Central memory CD8-positive, alpha-beta T cell (primary cell): ENCODE measurements around the gene TSPAN16.

Source experiments
- ATAC-seq: fragments of 150-1000 bp; cut with Tn5 transposase; replicated peaks from 2 replicates; pipeline ENCODE4 v1.10.0; 2022; ENCODE audit warnings: mild to moderate bottlenecking, moderate FRiP score, moderate number of reproducible peaks; ENCODE audit not compliant: poor library complexity, severe bottlenecking; ENCODE audit errors: extremely low read depth
- DNase-seq, 2 donors: peaks; one replicate each; pipeline ENCODE4 v3.0.0; 2021; ENCODE audit warnings: low spot score in 2 of 2
- H3K27ac Mint-ChIP-seq: one replicate; pipeline ENCODE4 v1.8.0; 2022; ENCODE audit warnings: low read depth, mild to moderate bottlenecking, moderate library complexity, mixed read lengths
- H3K27me3 Mint-ChIP-seq: one replicate; pipeline ENCODE4 v1.8.0; 2022; ENCODE audit warnings: mixed read lengths
- H3K36me3 Mint-ChIP-seq: one replicate; pipeline ENCODE4 v1.8.0; 2022; ENCODE audit warnings: mild to moderate bottlenecking, moderate library complexity, mixed read lengths; ENCODE audit not compliant: insufficient read depth
- H3K4me1 Mint-ChIP-seq: one replicate; pipeline ENCODE4 v1.8.0; 2022; ENCODE audit warnings: mixed read lengths
- H3K4me3 Mint-ChIP-seq: one replicate; pipeline ENCODE4 v1.8.0; 2022; ENCODE audit warnings: mild to moderate bottlenecking, moderate library complexity, mixed read lengths
- H3K9me3 Mint-ChIP-seq: one replicate; pipeline ENCODE4 v1.8.0; 2022; ENCODE audit warnings: mixed read lengths

TSPAN16 gene

DNA sequence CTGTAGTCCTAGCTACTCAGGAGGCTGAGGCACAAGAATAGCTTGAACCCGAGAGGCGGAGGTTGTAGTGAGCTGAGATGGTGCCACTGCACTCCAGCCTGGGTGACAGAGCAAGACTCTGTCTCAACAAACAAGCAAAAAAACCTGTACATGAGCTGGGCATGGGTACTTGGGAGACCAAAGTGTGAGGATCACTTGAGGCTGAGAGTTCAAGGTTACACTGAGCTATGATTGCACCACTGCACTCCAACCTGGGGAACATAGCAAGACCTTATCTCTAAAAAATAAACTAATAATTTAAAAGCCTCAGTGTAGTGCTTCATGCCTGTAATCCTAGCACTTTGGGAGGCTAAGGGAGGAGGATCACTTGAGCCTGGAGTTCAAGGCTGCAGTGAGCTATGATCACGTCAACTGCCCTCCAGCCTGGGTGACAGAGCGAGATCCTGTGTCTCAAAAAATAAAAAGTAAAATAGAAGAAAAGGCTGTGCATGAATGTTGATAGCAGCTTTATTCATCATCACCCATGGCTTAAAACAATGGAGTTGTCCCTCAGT, 21.4 kb upstream of the TSPAN16 start:
- H3K4me1 Mint-ChIP-seq, result peaks cover 3% of the 10 kb centered on the region
- DNase-seq (no peak), ATAC-seq (no peak)
- peaks cover 2% of the 10 kb centered on the region for H3K9me3 Mint-ChIP-seq
- H3K27ac Mint-ChIP-seq, result no peak overlapping the region
- H3K27me3 Mint-ChIP-seq, result peaks cover 37% of the 10 kb centered on the region
- H3K36me3 Mint-ChIP-seq, result no peaks in the 10 kb centered on the region
- no peak overlapping the region for H3K4me3 Mint-ChIP-seq

DNA sequence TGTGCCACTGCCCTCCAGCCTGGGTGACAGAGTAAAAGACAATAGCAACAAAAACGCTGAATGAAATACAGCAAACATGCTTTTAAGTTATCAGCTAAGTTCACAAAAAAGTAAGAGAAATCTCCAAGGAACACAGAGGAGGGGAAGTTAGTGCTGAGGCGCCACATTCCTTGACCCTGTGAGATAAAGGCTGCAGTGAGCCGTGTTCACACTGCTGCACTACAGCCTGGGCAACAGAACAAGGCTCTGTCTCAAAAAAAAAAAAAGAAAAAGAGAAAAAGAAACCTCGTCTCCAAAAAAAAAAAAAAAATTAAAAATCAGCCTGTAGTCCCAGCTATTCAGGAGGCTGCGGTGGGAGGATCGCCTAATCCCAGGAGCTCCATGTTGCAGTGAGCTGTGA, 17.3 kb upstream of the TSPAN16 start:
- peaks cover 12% of the 10 kb centered on the region for H3K4me1 Mint-ChIP-seq

DNA sequence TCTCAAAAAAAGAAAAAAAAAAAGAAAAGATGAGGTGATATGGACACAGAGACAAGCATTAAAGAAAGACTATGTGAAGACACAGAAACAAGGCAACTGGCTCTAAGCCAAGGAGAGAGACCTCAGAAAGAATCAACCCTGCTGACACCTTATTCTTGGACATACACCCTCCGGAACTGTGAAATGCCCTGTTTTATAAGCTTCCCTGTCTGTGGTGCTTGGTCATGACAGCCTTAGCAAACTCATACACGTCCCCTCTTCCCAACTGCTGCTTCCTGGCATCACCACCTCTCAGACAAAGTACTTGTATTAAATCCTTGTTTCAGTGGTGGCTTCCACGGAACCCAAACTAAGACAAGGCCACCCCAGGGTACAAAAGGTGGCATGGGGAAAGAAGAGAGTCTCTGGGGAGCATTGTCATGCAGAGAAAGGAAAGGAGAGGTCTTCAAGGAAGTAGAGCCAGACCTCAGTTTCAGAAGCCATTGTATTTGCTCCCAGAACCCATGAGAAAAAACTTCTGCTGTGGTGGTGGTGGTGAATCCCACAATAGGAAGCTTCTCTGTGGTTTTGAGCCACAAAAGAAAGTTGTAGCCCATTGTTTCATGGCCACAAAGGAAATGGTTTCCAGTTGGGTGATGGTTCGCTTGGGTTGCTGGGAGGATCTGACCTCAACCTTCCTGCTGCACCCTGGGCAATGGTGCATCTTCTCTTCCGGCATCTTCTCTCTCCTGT, 16.3 kb upstream of the TSPAN16 start:
- peaks cover 5% of the 10 kb centered on the region for H3K36me3 Mint-ChIP-seq
- peaks cover 12% of the 10 kb centered on the region for H3K4me1 Mint-ChIP-seq
- peak overlapping the region; percentile 17 for H3K4me3 Mint-ChIP-seq
- H3K27ac Mint-ChIP-seq, result peak overlapping the region; percentile 76
- H3K9me3 Mint-ChIP-seq, result peaks cover 5% of the 10 kb centered on the region
- peaks cover 35% of the 10 kb centered on the region for H3K27me3 Mint-ChIP-seq
- peak in 1 of 2 donors; percentile 49 for DNase-seq
- peak; percentile 88 for ATAC-seq

More for the DNA sequence above, 17.3 kb upstream of the TSPAN16 start:
- Mint-ChIP-seq H3K36me3 (peaks cover 5% of the 10 kb centered on the region), H3K27ac (no peak overlapping the region), H3K9me3 (peaks cover 5% of the 10 kb centered on the region), H3K4me3 (no peak overlapping the region), H3K27me3 (peaks cover 42% of the 10 kb centered on the region)
- ATAC-seq (no peak), DNase-seq (no peak)

DNA sequence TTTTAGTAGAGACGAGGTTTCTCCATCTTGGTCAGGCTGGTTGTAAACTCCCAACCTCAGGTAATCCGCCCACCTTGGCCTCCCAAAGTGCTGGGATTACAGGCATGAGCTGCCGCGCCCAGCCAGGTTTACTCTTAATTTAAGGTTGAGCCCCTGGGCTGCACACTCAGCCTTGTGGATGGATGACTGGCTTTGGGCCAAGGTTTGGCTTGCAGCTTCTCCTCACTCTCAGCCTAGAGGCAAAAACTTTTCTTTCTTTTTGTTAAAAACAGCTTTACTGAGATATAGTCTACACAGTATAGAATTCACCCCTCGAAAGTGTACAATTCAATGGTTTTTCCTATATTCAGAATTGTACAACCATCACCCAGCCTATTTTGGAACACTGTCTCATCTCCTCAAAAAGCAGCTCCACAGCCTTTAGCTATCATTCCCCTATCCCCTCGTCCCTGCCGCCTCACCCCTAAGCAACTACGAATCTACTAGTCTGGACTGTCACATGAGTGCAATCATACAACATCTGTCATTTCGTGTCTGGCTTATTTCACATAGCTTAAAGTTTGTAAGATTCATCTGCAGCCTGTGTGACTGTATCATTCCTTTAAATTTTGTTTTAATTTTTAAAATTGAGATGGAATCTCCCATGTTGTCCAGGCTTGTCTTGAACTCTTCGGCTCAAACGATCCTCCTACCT, 14.5 kb upstream of the TSPAN16 start:
- peaks cover 5% of the 10 kb centered on the region for H3K9me3 Mint-ChIP-seq
- peaks cover 5% of the 10 kb centered on the region for H3K36me3 Mint-ChIP-seq
- H3K27ac Mint-ChIP-seq, result no peak overlapping the region
- peaks cover 26% of the 10 kb centered on the region for H3K27me3 Mint-ChIP-seq
- ATAC-seq, result no peak
- peaks cover 12% of the 10 kb centered on the region for H3K4me1 Mint-ChIP-seq
- DNase-seq, result no peak
- H3K4me3 Mint-ChIP-seq, result no peak overlapping the region

DNA sequence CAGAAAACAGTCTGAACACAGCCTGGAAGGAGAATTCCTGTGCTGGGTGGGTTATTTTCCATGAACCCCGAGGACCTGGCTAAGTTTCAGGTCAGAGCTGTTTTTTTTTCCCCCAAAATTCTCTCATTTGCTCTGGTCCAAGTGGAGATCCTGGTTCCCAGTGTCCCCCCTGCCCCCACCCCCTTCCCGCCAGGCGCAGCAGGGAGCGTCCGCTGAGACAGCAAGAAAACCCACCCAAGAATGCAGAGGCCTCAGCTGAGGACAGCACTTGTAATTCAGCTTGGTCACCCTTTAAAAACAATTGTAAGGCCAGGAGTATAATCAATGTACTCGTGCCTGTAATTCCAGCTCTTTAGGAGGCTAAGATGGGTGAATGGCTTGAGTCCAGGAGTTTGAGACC, 11.4 kb upstream of the TSPAN16 start:
- no peak for DNase-seq
- Mint-ChIP-seq H3K4me1 (peaks cover 10% of the 10 kb centered on the region), H3K4me3 (no peak overlapping the region), H3K9me3 (peaks cover 4% of the 10 kb centered on the region), H3K27ac (no peak overlapping the region), H3K27me3 (peaks cover 39% of the 10 kb centered on the region), H3K36me3 (peaks cover 5% of the 10 kb centered on the region)
- ATAC-seq, result no peak

- ATAC-seq, result no peak
- H3K4me3 Mint-ChIP-seq, result no peak overlapping the region
- H3K27me3 Mint-ChIP-seq, result peaks cover 39% of the 10 kb centered on the region
- H3K36me3 Mint-ChIP-seq, result no peaks in the 10 kb centered on the region
- no peak overlapping the region for H3K27ac Mint-ChIP-seq
- peaks cover 4% of the 10 kb centered on the region for H3K4me1 Mint-ChIP-seq
- no peaks in the 10 kb centered on the region for H3K9me3 Mint-ChIP-seq
- no peak for DNase-seq
Observed at GRCh38 chr19:11286312-11286974, 9.5 kb upstream of the TSPAN16 start.

- no peaks in the 10 kb centered on the region for H3K4me1 Mint-ChIP-seq
- ATAC-seq, result no peak
- H3K4me3 Mint-ChIP-seq, result no peak overlapping the region
- H3K36me3 Mint-ChIP-seq, result no peaks in the 10 kb centered on the region
- no peak for DNase-seq
- no peak overlapping the region for H3K27ac Mint-ChIP-seq
- H3K9me3 Mint-ChIP-seq, result no peaks in the 10 kb centered on the region
- peaks cover 37% of the 10 kb centered on the region for H3K27me3 Mint-ChIP-seq
Observed at GRCh38 chr19:11288349-11288748, 7.6 kb upstream of the TSPAN16 start.

DNA sequence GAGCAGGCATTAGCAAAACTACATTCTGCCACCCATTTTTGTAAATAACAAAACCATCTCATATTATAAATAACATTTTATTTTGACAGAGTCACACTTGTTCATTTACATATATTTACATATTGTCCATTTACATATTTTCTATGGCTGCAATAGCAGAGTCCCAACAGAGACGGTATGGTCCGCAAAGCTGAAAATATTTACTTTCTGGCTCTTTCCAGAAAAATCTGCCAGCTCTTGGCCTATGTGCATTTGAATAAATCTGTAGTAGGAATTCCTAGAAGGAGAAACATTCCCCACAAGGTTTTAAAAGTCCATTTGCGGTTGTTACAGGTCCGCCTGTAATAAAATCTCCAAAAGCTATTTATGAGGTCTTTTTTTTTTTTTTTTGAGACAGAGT, 5.7 kb upstream of the TSPAN16 start:
- DNase-seq, result no peak
- H3K4me3 Mint-ChIP-seq, result no peak overlapping the region
- H3K27me3 Mint-ChIP-seq, result peaks cover 51% of the 10 kb centered on the region
- H3K36me3 Mint-ChIP-seq, result no peaks in the 10 kb centered on the region
- no peaks in the 10 kb centered on the region for H3K9me3 Mint-ChIP-seq
- no peak overlapping the region for H3K27ac Mint-ChIP-seq
- ATAC-seq, result no peak
- peaks cover 8% of the 10 kb centered on the region for H3K4me1 Mint-ChIP-seq

GRCh38 chr19:11291415-11291814, 4.5 kb upstream of the TSPAN16 start:
- Mint-ChIP-seq H3K9me3 (no peaks in the 10 kb centered on the region), H3K27me3 (peaks cover 63% of the 10 kb centered on the region), H3K4me1 (peaks cover 8% of the 10 kb centered on the region), H3K4me3 (no peak overlapping the region), H3K27ac (no peak overlapping the region), H3K36me3 (no peaks in the 10 kb centered on the region)
- DNase-seq, result no peak
- ATAC-seq, result no peak

DNA sequence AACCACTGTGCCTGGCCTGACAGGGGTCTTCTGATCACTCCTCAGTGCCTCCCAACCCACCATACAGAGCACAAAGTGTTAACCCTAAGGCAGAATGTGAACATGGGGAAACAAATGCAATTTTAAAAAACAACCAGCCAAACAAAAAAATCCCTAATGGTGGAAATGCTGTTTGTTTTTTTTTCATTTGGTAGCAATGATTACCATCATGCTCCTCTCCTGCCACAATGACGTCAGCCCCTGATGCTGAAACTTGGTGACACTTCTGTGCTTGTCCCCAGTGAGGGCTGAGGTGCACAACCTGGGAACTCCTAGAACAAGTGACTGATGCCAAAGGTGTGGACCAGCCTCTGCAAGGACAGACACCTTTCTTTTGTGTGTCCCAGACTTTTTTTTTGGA, 4.0 kb upstream of the TSPAN16 start:
- H3K27me3 Mint-ChIP-seq, result peaks cover 61% of the 10 kb centered on the region
- H3K4me1 Mint-ChIP-seq, result peaks cover 8% of the 10 kb centered on the region
- ATAC-seq (no peak), DNase-seq (no peak)
- H3K4me3 Mint-ChIP-seq, result no peak overlapping the region
- no peaks in the 10 kb centered on the region for H3K9me3 Mint-ChIP-seq
- no peak overlapping the region for H3K27ac Mint-ChIP-seq
- no peaks in the 10 kb centered on the region for H3K36me3 Mint-ChIP-seq

- Mint-ChIP-seq H3K4me3 (no peak overlapping the region), H3K9me3 (no peaks in the 10 kb centered on the region), H3K27ac (peak overlapping the region; percentile 80), H3K27me3 (peaks cover 44% of the 10 kb centered on the region), H3K36me3 (no peaks in the 10 kb centered on the region), H3K4me1 (peaks cover 8% of the 10 kb centered on the region)
- ATAC-seq (peak; percentile 75), DNase-seq (peak; percentile 61 to 74)
Observed at GRCh38 chr19:11293433-11294389, 2.2 kb upstream of the TSPAN16 start.

GRCh38 chr19:11295180-11295579, 780 bp upstream of the TSPAN16 start:
- no peak for DNase-seq
- no peak for ATAC-seq
- no peak overlapping the region for H3K4me3 Mint-ChIP-seq

More at GRCh38 chr19:11295180-11295579, 780 bp upstream of the TSPAN16 start:
- no peaks in the 10 kb centered on the region for H3K36me3 Mint-ChIP-seq
- H3K4me1 Mint-ChIP-seq, result peaks cover 8% of the 10 kb centered on the region
- H3K9me3 Mint-ChIP-seq, result no peaks in the 10 kb centered on the region
- no peak overlapping the region for H3K27ac Mint-ChIP-seq
- peaks cover 36% of the 10 kb centered on the region for H3K27me3 Mint-ChIP-seq
